ENCODE data around the gene SRPK2. TPM values are rescaled to one million over a fixed set of nuclear protein-coding genes. Genes with fewer than 3 reads are reported as not detected.

The SRPK2 gene
- total and polyA plus RNA-seq, 2 of the 13 experiments (the other 11 are each of a cell fraction or from before 2014, with no cell fraction given), result 10.1 to 22.3 TPM

GRCh38 chr7:105101864-105102263 lies 286.9 kb downstream of the SRPK2 start:
- no peaks in the 10 kb centered on the region for H4K20me1 ChIP-seq (ENCODE audit: insufficient read depth, low read length)
- no peaks in the 10 kb centered on the region for H3K27me3 ChIP-seq (ENCODE audit: control insufficient read depth in 1 of 2, insufficient read depth in 2 of 2, low read length in 2 of 2)
- CTCF ChIA-PET (ENCODE audit: low intra/inter-chr PET ratio, low total read pairs), result no interaction called here
- POLR2A ChIA-PET, result no interaction called here
- no peaks in the 10 kb centered on the region for H3K9me3 ChIP-seq (ENCODE audit: low read length)
- no TSS peak for BruUV-seq (replicated peaks)
- no peaks in the 10 kb centered on the region for H3K4me1 ChIP-seq (ENCODE audit: insufficient read depth, low read length)
- TF ChIP-seq HCFC1 (IDR thresholded peaks at IDR 0.05; ENCODE audit: low read depth, low read length) (no peak), ZFP36L1 (CRISPR knock-in tag; IDR thresholded peaks at IDR 0.05) (no peak), ZNF878 (CRISPR knock-in tag; IDR thresholded peaks at IDR 0.05) (no peak), GABPB1 (CRISPR knock-in tag; IDR thresholded peaks at IDR 0.05) (no peak), HINFP (CRISPR knock-in tag; IDR thresholded peaks at IDR 0.05; ENCODE audit: low read depth) (no peak), HOXA7 (CRISPR knock-in tag; IDR thresholded peaks at IDR 0.05) (no peak)
- 98% methylated on average over 4 of the region's 4 CpGs for WGBS (ENCODE audit: low lambda C conversion rate)
- H3K4me2 ChIP-seq (ENCODE audit: low read depth, low read length), result no peak overlapping the region
- in situ Hi-C loops (cut with HindIII; ENCODE audit: extremely low pct_ligation_motif_present, low pct_unique_long_range_greater_than_20kb) (no loop called here), intact Hi-C loops (cut with micrococcal nuclease; ENCODE audit: unreplicated experiment) (no loop called here)
- ATAC-seq (no peak), DNase-seq (ENCODE audit: low spot score) (no peak), FAIRE-seq (no peak)
- H3K36me3 ChIP-seq (replicated peaks in 1 of 2; ENCODE audit: control insufficient read depth in 1 of 2, insufficient read depth in 2 of 2, low read length in 2 of 2), result peaks cover 5 to 60% of the 10 kb centered on the region in 2 experiments
- H2AFZ ChIP-seq (ENCODE audit: low read length), result no peak overlapping the region
- no peaks in the 10 kb centered on the region for H3K79me2 ChIP-seq (ENCODE audit: insufficient read depth, low read length)
- H3K4me3 ChIP-seq (replicated peaks in 1 of 3; ENCODE audit: insufficient read depth in 1 of 3, low read depth in 2 of 3, low read length in 3 of 3), result no peak overlapping the region
- H3K9ac ChIP-seq (ENCODE audit: insufficient read depth, low read depth, low read length), result no peak overlapping the region
- no peak overlapping the region for H3K27ac ChIP-seq (ENCODE audit: extremely low read length, insufficient read depth, low read length)

- WGBS (ENCODE audit: low lambda C conversion rate), result 92% methylated on average over 2 of the region's 2 CpGs
- H3K9me3 ChIP-seq (ENCODE audit: low read length), result no peaks in the 10 kb centered on the region
- no peaks in the 10 kb centered on the region for H3K79me2 ChIP-seq (ENCODE audit: insufficient read depth, low read length)
- no peaks in the 10 kb centered on the region for H3K27me3 ChIP-seq (ENCODE audit: control insufficient read depth in 1 of 2, insufficient read depth in 2 of 2, low read length in 2 of 2)
- in situ Hi-C loops (cut with HindIII; ENCODE audit: extremely low pct_ligation_motif_present, low pct_unique_long_range_greater_than_20kb) (no loop called here), intact Hi-C loops (cut with micrococcal nuclease; ENCODE audit: unreplicated experiment) (no loop called here)
- ATAC-seq (no peak), DNase-seq (ENCODE audit: low spot score) (no peak), FAIRE-seq (no peak)
- H4K20me1 ChIP-seq (ENCODE audit: insufficient read depth, low read length), result no peaks in the 10 kb centered on the region
- CTCF ChIA-PET (ENCODE audit: low intra/inter-chr PET ratio, low total read pairs), result no interaction called here
- POLR2A ChIA-PET, result no interaction called here
- no peak overlapping the region for H3K4me3 ChIP-seq (replicated peaks in 1 of 3; ENCODE audit: insufficient read depth in 1 of 3, low read depth in 2 of 3, low read length in 3 of 3)
- H3K4me1 ChIP-seq (ENCODE audit: insufficient read depth, low read length), result no peaks in the 10 kb centered on the region
- H3K36me3 ChIP-seq (replicated peaks in 1 of 2; ENCODE audit: control insufficient read depth in 1 of 2, insufficient read depth in 2 of 2, low read length in 2 of 2), result peaks cover 4 to 56% of the 10 kb centered on the region in 2 experiments
- H3K4me2 ChIP-seq (ENCODE audit: low read depth, low read length), result no peak overlapping the region
- H3K9ac ChIP-seq (ENCODE audit: insufficient read depth, low read depth, low read length), result no peak overlapping the region
- no peak for TF ChIP-seq MTA1 (CRISPR knock-in tag; IDR thresholded peaks at IDR 0.05; ENCODE audit: borderline replicate concordance)
- TF ChIP-seq ZNF616 (CRISPR knock-in tag; IDR thresholded peaks at IDR 0.05; ENCODE audit: low read depth), result no peak
- TF ChIP-seq TP53 (CRISPR knock-in tag; conservative IDR thresholded peaks at IDR 0.05), result no peak
- no peak for TF ChIP-seq ZNF253 (CRISPR knock-in tag; IDR thresholded peaks at IDR 0.05; ENCODE audit: borderline replicate concordance)
- TF ChIP-seq ZNF557 (CRISPR knock-in tag; IDR thresholded peaks at IDR 0.05), result no peak
- no peak for TF ChIP-seq ZNF564 (CRISPR knock-in tag; IDR thresholded peaks at IDR 0.05)
- TF ChIP-seq BATF2 (CRISPR knock-in tag; IDR thresholded peaks at IDR 0.05), result no peak
- no peak for TF ChIP-seq NAIF1 (CRISPR knock-in tag; IDR thresholded peaks at IDR 0.05; ENCODE audit: borderline replicate concordance)
- TF ChIP-seq ZNF790 (CRISPR knock-in tag; IDR thresholded peaks at IDR 0.05; ENCODE audit: borderline replicate concordance), result no peak
- no peak for TF ChIP-seq ZNF264 (CRISPR knock-in tag; IDR thresholded peaks at IDR 0.05)
- BruUV-seq (replicated peaks), result no TSS peak
- no peak overlapping the region for H3K27ac ChIP-seq (ENCODE audit: extremely low read length, insufficient read depth, low read length)
- no peak overlapping the region for H2AFZ ChIP-seq (ENCODE audit: low read length)
Observed at GRCh38 chr7:105098863-105099515, 289.7 kb downstream of the SRPK2 start.

Data from HepG2 (cell line).